Vagina (tissue), 2 donors: ENCODE results near the gene CADM2. TPM values are rescaled to one million over a fixed set of nuclear protein-coding genes. Genes with fewer than 3 reads are reported as not detected.

Experiments
- DNase-seq, 2 donors: peaks; one replicate each; pipeline ENCODE4 v3.0.0-alpha.2; 2017; ENCODE audit errors: extremely low spot score in 2 of 2
- H3K27ac ChIP-seq: fragments of 200-600 bp; sonication (generic); one replicate; pipeline ENCODE4 v1.5.1; 2019
- H3K27me3 ChIP-seq: fragments of 200-600 bp; sonication (generic); one replicate; pipeline ENCODE4 v1.5.1; 2019
- H3K36me3 ChIP-seq, 2 donors: fragments of 200-600 bp; sonication (generic); one replicate each; pipeline ENCODE4 v1.5.1; 2017 to 2019
- H3K4me1 ChIP-seq: fragments of 200-600 bp; sonication (generic); one replicate; pipeline ENCODE4 v1.5.1; 2019
- H3K4me3 ChIP-seq, 2 donors: fragments of 200-600 bp; sonication (generic); 1 replicate in 1 of 2; 2 replicates in 1 of 2; pipeline ENCODE4 v1.5.1; 2016 to 2019
- H3K9me3 ChIP-seq: fragments of 200-600 bp; sonication (generic); one replicate; pipeline ENCODE4 v1.5.1; 2019
- POLR2A ChIP-seq, 2 donors: fragments of 450-650 bp; IDR thresholded peaks; one replicate each; pipeline ENCODE4 v1.6.1; 2017; ENCODE audit warnings: antibody characterized with exemption in 2 of 2, mild to moderate bottlenecking in 2 of 2, moderate library complexity in 2 of 2
- POLR2AphosphoS5 ChIP-seq, 2 donors: sonication (generic); formaldehyde crosslinking; IDR thresholded peaks; one replicate each; pipeline ENCODE4 v1.9.0; 2017; ENCODE audit warnings: antibody characterized with exemption in 2 of 2, mild to moderate bottlenecking in 2 of 2, low read depth in 1 of 2; ENCODE audit not compliant: insufficient read depth in 1 of 2
- intact Hi-C: fragments of 100-400 bp; cut with DNase I; formaldehyde crosslinking; loops from one replicate; pipeline ENCODE4 v1.15.1; 2023
- total RNA-seq: library from RNA; depleted of rRNA; stranded (reverse); fragments of >200 nt; gene quantifications from one replicate; pipeline ENCODE4 v1.2.3, GENCODE V29; 2016
- TF ChIP-seq, protein P1 (sequence below), 3 experiments: fragments of 450-650 bp in 2 of 3; fragments of 200-600 bp in 1 of 3; sonication (generic) in 1 of 3; IDR thresholded peaks; one replicate each; pipeline ENCODE4 v1.5.1; 2017 to 2019; ENCODE audit warnings: antibody characterized with exemption in 3 of 3, mild to moderate bottlenecking in 2 of 3, moderate library complexity in 2 of 3

Gene CADM2
- total RNA-seq, 1 donor from 2014 or later: 3.7 TPM

- no peak overlapping the region for H3K27ac ChIP-seq
- no peaks in the 10 kb centered on the region for H3K9me3 ChIP-seq
- H3K27me3 ChIP-seq: no peaks in the 10 kb centered on the region
- intact Hi-C loops: no loop called here
- DNase-seq: no peak
- TF ChIP-seq POLR2A (IDR thresholded peaks at IDR 0.05) (no peak), POLR2AphosphoS5 (IDR thresholded peaks at IDR 0.05; ENCODE audit: insufficient read depth in 1 of 2, low read depth in 1 of 2) (no peak)
- TF ChIP-seq, protein P1, sequence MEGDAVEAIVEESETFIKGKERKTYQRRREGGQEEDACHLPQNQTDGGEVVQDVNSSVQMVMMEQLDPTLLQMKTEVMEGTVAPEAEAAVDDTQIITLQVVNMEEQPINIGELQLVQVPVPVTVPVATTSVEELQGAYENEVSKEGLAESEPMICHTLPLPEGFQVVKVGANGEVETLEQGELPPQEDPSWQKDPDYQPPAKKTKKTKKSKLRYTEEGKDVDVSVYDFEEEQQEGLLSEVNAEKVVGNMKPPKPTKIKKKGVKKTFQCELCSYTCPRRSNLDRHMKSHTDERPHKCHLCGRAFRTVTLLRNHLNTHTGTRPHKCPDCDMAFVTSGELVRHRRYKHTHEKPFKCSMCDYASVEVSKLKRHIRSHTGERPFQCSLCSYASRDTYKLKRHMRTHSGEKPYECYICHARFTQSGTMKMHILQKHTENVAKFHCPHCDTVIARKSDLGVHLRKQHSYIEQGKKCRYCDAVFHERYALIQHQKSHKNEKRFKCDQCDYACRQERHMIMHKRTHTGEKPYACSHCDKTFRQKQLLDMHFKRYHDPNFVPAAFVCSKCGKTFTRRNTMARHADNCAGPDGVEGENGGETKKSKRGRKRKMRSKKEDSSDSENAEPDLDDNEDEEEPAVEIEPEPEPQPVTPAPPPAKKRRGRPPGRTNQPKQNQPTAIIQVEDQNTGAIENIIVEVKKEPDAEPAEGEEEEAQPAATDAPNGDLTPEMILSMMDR (IDR thresholded peaks at IDR 0.05): no peak
- H3K36me3 ChIP-seq: no peaks in the 10 kb centered on the region
- no peaks in the 10 kb centered on the region for H3K4me1 ChIP-seq
- H3K4me3 ChIP-seq: no peak overlapping the region
Observed at GRCh38 chr3:85321892-85322291, 363.1 kb downstream of the CADM2 start.

GRCh38 chr3:85330071-85330470 lies 371.3 kb downstream of the CADM2 start:
- Histone ChIP-seq H3K36me3 (no peaks in the 10 kb centered on the region), H3K27ac (no peak overlapping the region), H3K9me3 (no peaks in the 10 kb centered on the region), H3K4me3 (no peak overlapping the region), H3K27me3 (no peaks in the 10 kb centered on the region), H3K4me1 (no peaks in the 10 kb centered on the region)
- DNase-seq: no peak
- TF ChIP-seq POLR2AphosphoS5 (IDR thresholded peaks at IDR 0.05; ENCODE audit: insufficient read depth in 1 of 2, low read depth in 1 of 2): no peak
- TF ChIP-seq, protein P1 (IDR thresholded peaks at IDR 0.05): no peak
- TF ChIP-seq POLR2A (IDR thresholded peaks at IDR 0.05): no peak
- intact Hi-C loops: no loop called here

DNA sequence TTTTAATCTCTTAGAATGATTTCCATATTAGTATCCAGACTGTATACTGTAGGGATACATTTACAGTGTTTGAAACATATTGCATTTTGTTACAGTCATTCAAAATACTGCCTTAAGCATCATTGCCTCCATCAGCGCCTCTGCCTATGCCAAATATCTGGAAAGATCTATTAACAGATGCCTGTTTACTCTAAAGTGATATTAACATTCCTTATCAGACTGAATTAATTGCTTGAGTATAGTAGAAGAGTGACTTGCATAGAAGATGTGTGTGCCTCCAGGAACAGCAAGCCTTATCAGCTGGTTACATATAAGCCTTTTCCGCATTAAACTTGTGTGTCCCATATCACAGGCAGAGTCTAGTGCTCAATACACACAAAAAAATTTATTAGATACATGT lies 379.1 kb downstream of the CADM2 start:
- no peak for DNase-seq
- intact Hi-C loops: no loop called here
- TF ChIP-seq POLR2AphosphoS5 (IDR thresholded peaks at IDR 0.05; ENCODE audit: insufficient read depth in 1 of 2, low read depth in 1 of 2): no peak
- TF ChIP-seq, protein P1 (IDR thresholded peaks at IDR 0.05): no peak
- TF ChIP-seq POLR2A (IDR thresholded peaks at IDR 0.05): no peak
- Histone ChIP-seq H3K27ac (no peak overlapping the region), H3K4me1 (no peaks in the 10 kb centered on the region), H3K9me3 (no peaks in the 10 kb centered on the region), H3K36me3 (no peaks in the 10 kb centered on the region), H3K27me3 (no peaks in the 10 kb centered on the region), H3K4me3 (no peak overlapping the region)

DNA sequence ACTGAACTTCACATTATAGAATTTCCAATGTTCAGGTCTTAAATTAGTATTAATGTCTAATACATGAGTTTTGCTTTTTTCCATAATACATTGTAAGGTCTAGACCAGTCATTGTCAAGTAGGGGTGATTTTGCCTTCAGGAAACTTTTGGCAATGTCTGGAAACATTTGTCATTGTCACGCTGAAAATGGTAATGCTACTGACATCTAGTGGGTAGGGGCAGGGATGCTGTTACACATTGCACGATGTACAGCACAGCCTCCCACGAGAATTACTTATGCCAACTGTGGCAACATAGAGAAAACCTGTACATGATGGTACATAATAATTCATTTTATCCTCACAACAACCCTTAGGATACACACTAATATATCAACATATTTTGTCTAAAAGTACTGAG lies 384.1 kb downstream of the CADM2 start:
- no peak for TF ChIP-seq POLR2AphosphoS5 (IDR thresholded peaks at IDR 0.05; ENCODE audit: insufficient read depth in 1 of 2, low read depth in 1 of 2)
- TF ChIP-seq, protein P1 (IDR thresholded peaks at IDR 0.05): no peak
- TF ChIP-seq POLR2A (IDR thresholded peaks at IDR 0.05): no peak
- no peaks in the 10 kb centered on the region for H3K27me3 ChIP-seq
- no peak overlapping the region for H3K4me3 ChIP-seq
- no peaks in the 10 kb centered on the region for H3K36me3 ChIP-seq
- no peaks in the 10 kb centered on the region for H3K9me3 ChIP-seq
- DNase-seq: no peak
- no peak overlapping the region for H3K27ac ChIP-seq
- intact Hi-C loops: no loop called here
- H3K4me1 ChIP-seq: no peaks in the 10 kb centered on the region

DNA sequence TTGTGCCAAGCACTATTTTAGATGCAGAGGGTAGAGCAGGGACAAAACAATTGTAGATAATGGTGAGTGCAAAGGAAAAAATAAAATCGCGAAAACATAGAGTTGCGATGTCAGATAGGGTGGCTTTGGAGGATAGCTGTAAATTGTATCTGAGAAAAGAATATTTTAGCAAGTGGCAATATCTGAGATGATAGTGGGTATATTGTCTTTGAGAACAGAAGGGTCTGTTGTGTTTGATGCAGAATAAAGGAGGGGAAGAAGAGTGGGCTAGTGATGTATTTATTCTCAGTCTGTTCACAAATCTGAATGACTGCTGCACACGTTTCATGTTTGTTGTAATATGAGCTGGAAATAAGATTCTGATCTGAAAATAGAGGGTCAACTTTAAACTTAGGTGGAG lies 396.8 kb downstream of the CADM2 start:
- H3K27me3 ChIP-seq: no peaks in the 10 kb centered on the region
- no peaks in the 10 kb centered on the region for H3K36me3 ChIP-seq
- no peak for TF ChIP-seq POLR2A (IDR thresholded peaks at IDR 0.05)
- TF ChIP-seq, protein P1 (IDR thresholded peaks at IDR 0.05): no peak
- TF ChIP-seq POLR2AphosphoS5 (IDR thresholded peaks at IDR 0.05; ENCODE audit: insufficient read depth in 1 of 2, low read depth in 1 of 2): no peak
- intact Hi-C loops: no loop called here
- no peak for DNase-seq
- H3K4me3 ChIP-seq: no peak overlapping the region
- H3K27ac ChIP-seq: no peak overlapping the region
- H3K9me3 ChIP-seq: no peaks in the 10 kb centered on the region
- no peaks in the 10 kb centered on the region for H3K4me1 ChIP-seq
